GM19351 (cell line): ENCODE measurements around the gene THAP8.
A peak's percentile ranks its signal among the peaks of the same experiment; 100 is the strongest.

Source experiments
- ATAC-seq: cut with Tn5 transposase; IDR thresholded peaks from one replicate; pipeline ENCODE4 v1.9.1; 2021; ENCODE audit warnings: mild to moderate bottlenecking, moderate library complexity; ENCODE audit not compliant: unreplicated experiment

THAP8 gene

GRCh38 chr19:36031308-36031707, 22.8 kb downstream of the THAP8 start:
- ATAC-seq: no peak

DNA sequence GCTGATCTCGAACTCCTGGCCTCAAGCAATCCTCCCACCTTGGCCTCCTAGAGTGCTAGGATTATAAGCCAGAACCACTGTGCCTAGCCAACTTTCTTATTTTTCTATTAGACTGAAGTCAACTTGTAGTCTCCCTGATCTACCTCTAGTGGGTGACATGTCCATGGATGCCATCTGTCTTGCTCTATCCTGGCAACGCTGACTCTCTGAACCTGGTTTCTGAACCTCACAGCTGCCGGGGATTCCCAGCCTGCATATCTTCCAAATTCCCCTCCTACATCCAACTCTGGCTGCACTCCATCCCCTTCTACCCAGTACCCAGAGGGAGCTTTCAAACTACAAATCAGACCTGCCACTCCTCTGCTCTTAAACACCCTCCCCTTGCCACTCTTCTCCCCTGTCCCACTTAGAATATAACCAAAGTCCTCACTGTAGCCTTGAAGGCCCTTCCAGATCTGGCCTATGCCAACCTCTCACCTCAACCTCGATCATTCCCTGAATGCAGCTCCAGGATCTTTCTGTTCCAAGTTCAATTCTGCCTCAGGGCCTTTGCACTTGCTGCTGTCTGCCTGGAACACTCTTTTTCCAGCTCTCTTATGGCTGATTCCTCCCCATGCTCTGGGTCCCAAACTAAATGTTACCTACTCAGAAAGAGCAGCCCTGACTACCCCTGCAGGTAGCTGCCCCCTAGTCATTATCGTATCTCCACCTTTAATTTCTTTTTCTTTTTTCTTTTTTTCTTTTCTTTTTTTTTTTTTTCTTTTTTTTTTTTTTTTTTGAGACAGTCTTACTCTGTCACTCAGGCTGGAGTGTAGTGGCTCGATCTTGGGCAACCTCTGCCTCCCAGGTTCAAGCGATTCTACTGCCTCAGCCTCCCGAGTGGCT, 23.6 kb downstream of the THAP8 start:
- ATAC-seq: no peak

- ATAC-seq: no peak
Measured at GRCh38 chr19:36028313-36029041, 25.6 kb downstream of the THAP8 start.

GRCh38 chr19:36027696-36028095, 26.4 kb downstream of the THAP8 start:
- no peak for ATAC-seq

DNA sequence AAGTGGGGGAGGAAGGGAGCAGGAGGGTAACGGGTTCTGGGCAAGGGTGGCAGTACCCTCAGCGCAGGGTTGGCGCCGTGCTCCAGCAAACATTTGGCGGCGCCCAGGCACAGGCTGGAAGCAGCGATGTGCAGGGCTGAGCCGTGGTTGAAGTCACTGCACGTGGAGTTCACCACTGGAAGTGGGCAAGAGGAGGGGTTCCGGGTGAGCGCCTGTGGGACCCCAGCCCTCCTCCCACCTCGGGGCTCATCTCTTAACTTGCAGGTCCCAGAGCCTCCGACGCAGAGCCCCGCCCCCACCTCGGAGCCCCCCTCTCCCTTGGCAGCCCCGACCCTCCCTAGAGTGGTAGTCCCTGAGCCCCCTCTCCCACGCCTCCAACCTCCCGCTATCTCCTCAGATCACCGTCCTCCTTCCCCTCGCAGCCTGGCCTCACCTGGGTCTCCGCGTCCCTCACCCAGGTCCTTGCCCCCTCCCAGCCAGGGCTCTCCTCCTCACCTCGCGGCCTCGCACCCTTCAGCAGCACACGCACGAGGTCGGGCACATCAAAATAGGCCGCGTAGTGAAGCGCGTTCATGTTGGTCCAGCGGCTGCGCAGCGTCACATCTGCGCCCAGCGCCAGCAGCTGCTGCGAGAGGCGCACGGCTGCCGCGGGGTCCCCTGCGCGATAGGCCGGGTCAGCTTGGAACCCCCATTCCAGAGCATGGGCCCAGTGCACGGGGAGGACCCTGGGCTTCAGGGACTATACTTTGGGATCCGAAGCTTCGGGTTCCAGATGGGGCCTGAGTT, 27.8 kb downstream of the THAP8 start:
- ATAC-seq: no peak

- no peak for ATAC-seq
Measured at GRCh38 chr19:36025541-36025940, 28.5 kb downstream of the THAP8 start.

DNA sequence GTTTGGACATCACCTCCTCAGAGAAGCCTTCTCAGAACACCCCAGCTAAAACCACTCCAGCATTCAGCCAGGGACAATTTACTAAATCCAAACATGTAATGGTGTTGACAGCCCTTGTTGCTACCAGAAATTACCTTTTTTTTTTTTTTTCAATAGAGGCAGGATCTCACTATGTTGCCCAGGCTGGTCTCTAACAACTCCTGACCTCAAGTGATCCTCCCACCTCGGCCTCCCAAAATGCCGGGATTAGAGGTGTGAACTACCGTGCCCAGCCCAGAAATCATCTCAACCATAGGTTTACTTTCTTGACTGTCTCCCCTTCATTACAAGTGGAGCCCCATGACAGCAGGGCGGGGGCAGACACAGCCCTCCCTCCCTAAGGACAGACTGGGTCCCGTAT, 30.7 kb downstream of the THAP8 start:
- ATAC-seq: no peak

DNA sequence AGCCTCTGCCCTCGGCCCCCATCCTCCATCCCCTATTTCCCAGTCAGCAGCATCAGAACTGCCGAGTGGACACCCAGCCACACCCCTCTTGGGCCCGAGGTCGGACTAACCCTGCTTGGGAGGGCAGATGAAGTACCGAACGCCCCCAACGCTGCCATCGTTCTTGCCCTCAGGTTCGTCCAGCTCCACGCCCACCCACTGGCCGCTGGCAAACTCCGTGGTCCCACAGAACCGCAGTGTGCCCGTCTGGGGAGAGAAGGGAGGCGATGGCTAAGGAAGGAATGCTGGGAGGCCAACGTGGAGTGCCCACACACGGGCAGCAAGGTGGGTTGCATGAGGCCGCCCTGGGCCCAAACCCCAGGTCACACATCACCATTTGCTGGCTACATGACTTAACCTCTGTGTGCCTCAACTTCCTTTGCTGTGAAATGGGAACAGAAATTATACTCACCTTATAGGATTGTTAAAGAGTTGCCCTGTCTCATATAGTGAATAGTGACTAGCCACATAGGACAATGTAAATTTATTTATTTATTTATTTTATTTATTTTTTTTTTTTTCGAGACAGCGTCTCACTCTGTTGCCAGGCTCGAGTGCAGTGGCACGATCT, 34.9 kb downstream of the THAP8 start:
- no peak for ATAC-seq

DNA sequence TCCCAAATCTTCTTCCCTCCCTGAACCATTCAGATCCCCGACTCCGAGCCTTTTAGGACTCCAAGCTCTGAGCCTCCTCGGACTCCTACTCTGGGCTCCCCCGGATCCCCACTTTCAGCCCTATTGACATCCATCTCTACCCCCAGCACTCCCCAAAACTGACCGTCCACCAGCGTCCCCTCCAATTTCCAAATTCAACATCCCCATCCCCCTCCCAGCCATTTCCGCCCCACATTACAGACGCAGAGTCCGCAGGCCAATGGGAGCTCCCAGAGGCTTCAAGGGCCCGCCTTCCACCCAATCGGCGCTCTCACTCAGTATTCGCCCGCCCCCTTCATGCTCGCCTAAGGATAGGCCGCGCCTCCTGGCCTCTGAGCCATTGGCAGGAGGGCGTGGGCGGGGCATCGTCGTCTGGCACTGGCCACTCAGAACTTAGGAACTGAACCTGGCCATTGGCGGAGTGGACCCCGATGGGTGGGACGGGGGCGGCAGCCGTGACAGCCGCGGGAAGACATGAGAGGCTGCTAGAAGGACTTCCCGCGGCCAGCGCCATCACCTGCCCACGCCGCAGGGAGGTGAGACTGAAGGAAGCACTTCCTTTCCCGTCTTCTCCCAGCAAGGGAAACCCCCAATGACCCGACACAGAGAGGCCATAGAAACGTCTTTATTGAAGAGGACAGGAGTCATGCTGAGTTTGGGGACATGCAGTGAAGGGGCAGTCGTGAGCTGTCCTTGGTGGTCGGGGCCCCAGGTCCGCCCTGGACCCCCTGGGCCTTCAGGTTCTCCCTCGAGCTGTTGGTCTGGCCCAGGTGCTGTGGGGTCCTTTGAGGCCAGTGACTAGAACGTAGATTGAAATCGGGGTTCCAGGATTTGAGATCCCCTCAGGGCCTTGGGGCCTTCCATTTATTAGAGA, 39.8 kb downstream of the THAP8 start, which contains the start of gene ALKBH6:
TSS of gene ALKBH6 (minus strand) at position 202 of the 913 bp plus-strand sequence. CDS start 816 bp downstream, outside the sequence.
- peak; percentile 97 for ATAC-seq

- ATAC-seq: no peak
Measured at GRCh38 chr19:36013280-36014011, 40.6 kb downstream of the THAP8 start.

- ATAC-seq: no peak
Measured at GRCh38 chr19:36010402-36010801, 43.7 kb downstream of the THAP8 start.

- no peak for ATAC-seq
Measured at GRCh38 chr19:36009633-36010379, 44.3 kb downstream of the THAP8 start.

- no peak for ATAC-seq
Measured at GRCh38 chr19:36009220-36009619, 44.9 kb downstream of the THAP8 start.

DNA sequence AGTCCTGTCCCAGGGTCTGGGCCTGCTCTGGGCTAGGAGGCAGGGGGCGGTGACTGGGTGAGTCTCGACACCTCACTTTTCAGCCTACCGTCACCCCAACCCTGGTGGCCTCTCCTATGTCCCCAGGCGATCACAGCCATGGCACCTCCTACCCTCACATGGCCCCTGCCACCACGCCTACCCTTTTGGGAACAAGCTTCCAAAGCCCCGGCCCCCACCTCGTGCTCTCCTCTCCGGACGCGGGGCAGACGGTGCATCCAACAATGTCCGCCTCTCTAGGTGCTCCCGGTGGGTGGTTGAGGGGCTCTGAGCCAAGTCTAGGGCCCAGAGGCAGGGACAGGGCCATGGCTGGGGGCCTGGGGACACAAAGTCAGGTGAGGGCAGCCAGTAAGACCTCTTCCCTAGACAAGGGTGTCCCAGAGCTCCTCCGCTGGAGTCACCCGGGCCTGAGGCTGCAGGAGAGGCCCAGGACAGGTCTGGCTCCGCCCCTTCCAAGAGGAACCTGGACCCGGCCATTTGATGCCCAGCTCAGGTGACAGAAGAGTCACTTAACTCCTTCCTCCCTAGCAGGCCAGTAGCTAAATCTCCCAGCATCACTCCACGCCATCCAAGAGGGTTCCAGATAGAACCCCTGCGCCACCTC, 45.6 kb downstream of the THAP8 start, which contains the start of gene SYNE4:
TSS of gene SYNE4 (minus strand) at position 478 of the 643 bp plus-strand sequence. CDS start at position 346, 132 bp downstream.
- no peak for ATAC-seq

DNA sequence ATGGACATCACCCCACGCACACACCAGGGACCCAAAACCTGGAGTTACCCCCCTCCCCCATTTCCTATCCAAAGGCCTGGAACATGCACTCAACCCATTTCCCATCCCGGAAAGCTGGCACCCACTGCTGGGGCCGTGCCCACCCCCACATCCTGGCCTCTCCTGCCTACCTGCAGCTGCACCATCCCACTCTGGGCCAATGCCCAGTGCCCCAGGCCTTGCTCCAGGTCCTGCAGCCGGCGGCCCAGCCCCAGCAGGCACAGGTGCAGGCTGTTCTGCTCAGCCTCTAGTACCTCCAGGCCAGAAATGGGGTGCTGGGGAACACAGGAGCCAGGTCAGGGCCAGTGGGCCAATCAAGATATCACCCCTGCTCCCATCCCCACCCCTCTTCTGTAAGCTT, 47.1 kb downstream of the THAP8 start:
- no peak for ATAC-seq

GRCh38 chr19:36003284-36003683, 50.8 kb downstream of the THAP8 start:
- no peak for ATAC-seq

DNA sequence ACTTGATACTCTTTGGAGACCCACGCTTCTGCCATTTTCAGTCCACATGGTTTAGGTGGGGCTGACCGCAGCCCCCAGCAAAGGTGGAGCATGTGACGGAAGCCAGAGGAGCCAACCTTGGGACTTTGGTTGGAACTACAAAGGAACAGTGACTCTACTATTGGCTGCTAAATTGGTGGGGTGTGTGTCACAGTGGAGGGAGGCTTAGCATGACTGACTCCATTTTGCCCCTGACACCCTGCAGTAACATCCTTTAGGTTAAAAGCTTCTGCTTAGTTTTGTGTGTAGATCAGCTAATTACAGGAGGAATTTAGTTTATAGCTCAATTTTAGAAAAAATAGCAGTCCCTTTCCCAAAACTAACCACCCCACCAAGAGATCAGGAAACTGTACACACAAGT, 52.5 kb downstream of the THAP8 start:
- no peak for ATAC-seq

DNA sequence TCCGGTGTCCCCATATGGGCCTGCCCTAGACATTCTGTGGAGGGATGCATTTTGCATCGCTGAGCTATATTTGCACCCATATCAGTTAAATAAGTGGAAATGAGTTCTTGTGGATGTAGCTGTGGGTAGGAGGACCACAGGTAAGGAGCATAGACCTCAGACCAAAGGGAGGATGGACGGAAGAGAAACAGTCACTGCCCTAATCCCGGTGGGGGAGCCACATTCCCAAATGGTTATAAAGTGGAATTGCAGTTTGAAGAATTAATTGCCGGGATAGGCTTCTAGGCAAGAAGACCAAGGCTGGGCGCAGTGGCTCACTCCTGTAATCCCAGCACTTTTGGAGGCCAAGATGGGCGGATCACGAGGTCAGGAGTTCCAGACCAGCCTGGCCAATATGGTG, 57.3 kb downstream of the THAP8 start:
- ATAC-seq: no peak
